OCI-LY7 (cell line): ENCODE data around the gene EPB41L4A. TPM values are rescaled to one million over a fixed set of nuclear protein-coding genes. Genes with fewer than 3 reads are reported as not detected.

ENCODE experiments used
- BruUV-seq: library from RNA; stranded (reverse); fragments of 400-500 nt; replicated peaks from 2 replicates; lab custom pipeline; 2021; lab: Mats Ljungman, UMichigan
- CTCF ChIA-PET: fragments of 300-600 bp; sonication (Branson Sonifier 250); formaldehyde crosslinking; loops from one replicate; lab custom pipeline; 2022; ENCODE audit warnings: antibody characterized with exemption; ENCODE audit not compliant: unreplicated experiment; lab: Charles Lee
- POLR2A ChIA-PET: fragments of 300-600 bp; sonication (Branson Sonifier 250); formaldehyde crosslinking; loops from one replicate; lab custom pipeline; 2022; ENCODE audit warnings: antibody characterized with exemption; lab: Charles Lee
- DNase-seq: peaks from one replicate; pipeline ENCODE4 v3.0.0-alpha.2; 2015; ENCODE audit warnings: low spot score
- H2AFZ ChIP-seq: fragments of 200-600 bp; sonication (generic), shearing (Covaris generic); 2 replicates; pipeline ENCODE4 v1.6.1; 2014; ENCODE audit warnings: mild to moderate bottlenecking, antibody characterized with exemption, low read length, moderate library complexity
- H3K27ac ChIP-seq: fragments of 200-600 bp; sonication (generic); 2 replicates; pipeline ENCODE4 v1.5.1; 2014; ENCODE audit warnings: mixed run types, low read depth, mild to moderate bottlenecking, moderate library complexity, low read length, inconsistent platforms; ENCODE audit not compliant: poor library complexity, severe bottlenecking
- H3K36me3 ChIP-seq: fragments of 200-600 bp; sonication (generic); 2 replicates; pipeline ENCODE4 v1.6.1; 2014; ENCODE audit warnings: mild to moderate bottlenecking, antibody characterized with exemption, low read length, moderate library complexity, mixed read lengths; ENCODE audit not compliant: insufficient read depth
- H3K4me1 ChIP-seq: fragments of 200-600 bp; sonication (generic); 2 replicates; pipeline ENCODE4 v1.5.1; 2014; ENCODE audit warnings: mild to moderate bottlenecking, low read length; ENCODE audit not compliant: insufficient read depth, poor library complexity, severe bottlenecking
- H3K4me2 ChIP-seq: fragments of 200-600 bp; sonication (generic); 2 replicates; pipeline ENCODE4 v1.6.1; 2014; ENCODE audit warnings: mild to moderate bottlenecking, low read length
- H3K4me3 ChIP-seq: fragments of 200-600 bp; sonication (generic); 2 replicates; pipeline ENCODE4 v1.5.1; 2014; ENCODE audit warnings: mild to moderate bottlenecking, low read depth, low read length; ENCODE audit not compliant: poor library complexity, severe bottlenecking
- H3K79me2 ChIP-seq: fragments of 200-600 bp; sonication (generic); 2 replicates; pipeline ENCODE4 v1.6.1; 2016; ENCODE audit warnings: low read depth, mild to moderate bottlenecking, low read length, moderate library complexity, mixed read lengths; ENCODE audit not compliant: insufficient read depth
- H3K9me2 ChIP-seq: fragments of 200-600 bp; sonication (generic); 2 replicates; pipeline ENCODE4 v1.6.1; 2016; ENCODE audit warnings: mild to moderate bottlenecking, low read length, mixed read lengths; ENCODE audit not compliant: insufficient read depth
- H3K9me3 ChIP-seq: fragments of 200-600 bp; sonication (generic); 2 replicates; pipeline ENCODE4 v1.6.1; 2014; ENCODE audit warnings: mild to moderate bottlenecking, mixed run types, low read length, mixed read lengths
- H4K20me1 ChIP-seq: fragments of 200-600 bp; sonication (generic); 2 replicates; pipeline ENCODE4 v1.6.1; 2014; ENCODE audit warnings: mild to moderate bottlenecking, antibody characterized with exemption, low read length, moderate library complexity, mixed read lengths; ENCODE audit not compliant: insufficient read depth
- EZH2phosphoT487 ChIP-seq: fragments of 200-600 bp; sonication (generic); IDR thresholded peaks from 2 replicates; pipeline ENCODE4 v1.6.1; 2018; ENCODE audit warnings: low read depth, borderline replicate concordance, mild to moderate bottlenecking, mixed run types, antibody characterized with exemption, low read length, moderate library complexity, mixed read lengths
- intact Hi-C: fragments of 100-400 bp; cut with micrococcal nuclease; formaldehyde crosslinking; loops from one replicate; pipeline ENCODE4 v1.10.0; 2022; ENCODE audit not compliant: unreplicated experiment
- total RNA-seq, 2 experiments: library from RNA; depleted of rRNA in 1 of 2; stranded (reverse); fragments of >200 nt in 1 of 2; shearing (Covaris generic) in 1 of 2; gene quantifications; 2 replicates each; pipeline ENCODE4 v1.2.3, GENCODE V29; 2014 to 2022
- TF ChIP-seq, protein P1 (sequence below): fragments of 200-600 bp; sonication (generic); conservative IDR thresholded peaks from 2 replicates; pipeline ENCODE4 v1.5.1; 2014; ENCODE audit warnings: mild to moderate bottlenecking, antibody characterized with exemption, low read length, moderate library complexity, mixed read lengths

EPB41L4A gene
- total RNA-seq, 2 experiments from 2014 or later, result 0.03 TPM; not detected in 1

DNA sequence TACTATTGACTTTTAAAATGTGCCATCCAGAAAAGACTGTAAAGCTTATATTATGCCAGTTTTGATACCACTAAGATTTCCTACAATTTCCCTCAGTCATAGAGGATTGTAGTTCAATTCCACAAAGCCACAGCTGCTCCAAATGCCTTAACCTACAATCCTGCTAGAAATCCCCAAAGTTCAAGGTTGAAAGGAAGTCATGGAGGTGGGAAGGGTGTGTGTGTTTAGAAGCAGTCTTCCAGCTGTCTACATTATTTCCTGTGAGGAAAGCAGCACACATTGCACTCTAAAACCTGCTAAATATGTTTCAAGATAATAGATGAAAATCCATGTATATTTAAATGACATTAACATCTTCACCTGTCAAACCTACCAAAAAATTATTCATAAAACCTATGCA lies 11.8 kb downstream of the EPB41L4A start:
- TF ChIP-seq EZH2phosphoT487, result no peak
- TF ChIP-seq, protein P1, sequence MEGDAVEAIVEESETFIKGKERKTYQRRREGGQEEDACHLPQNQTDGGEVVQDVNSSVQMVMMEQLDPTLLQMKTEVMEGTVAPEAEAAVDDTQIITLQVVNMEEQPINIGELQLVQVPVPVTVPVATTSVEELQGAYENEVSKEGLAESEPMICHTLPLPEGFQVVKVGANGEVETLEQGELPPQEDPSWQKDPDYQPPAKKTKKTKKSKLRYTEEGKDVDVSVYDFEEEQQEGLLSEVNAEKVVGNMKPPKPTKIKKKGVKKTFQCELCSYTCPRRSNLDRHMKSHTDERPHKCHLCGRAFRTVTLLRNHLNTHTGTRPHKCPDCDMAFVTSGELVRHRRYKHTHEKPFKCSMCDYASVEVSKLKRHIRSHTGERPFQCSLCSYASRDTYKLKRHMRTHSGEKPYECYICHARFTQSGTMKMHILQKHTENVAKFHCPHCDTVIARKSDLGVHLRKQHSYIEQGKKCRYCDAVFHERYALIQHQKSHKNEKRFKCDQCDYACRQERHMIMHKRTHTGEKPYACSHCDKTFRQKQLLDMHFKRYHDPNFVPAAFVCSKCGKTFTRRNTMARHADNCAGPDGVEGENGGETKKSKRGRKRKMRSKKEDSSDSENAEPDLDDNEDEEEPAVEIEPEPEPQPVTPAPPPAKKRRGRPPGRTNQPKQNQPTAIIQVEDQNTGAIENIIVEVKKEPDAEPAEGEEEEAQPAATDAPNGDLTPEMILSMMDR, result no peak
- Histone ChIP-seq H4K20me1 (no peaks in the 10 kb centered on the region), H3K9me2 (no peaks in the 10 kb centered on the region), H3K4me1 (no peaks in the 10 kb centered on the region), H3K36me3 (no peaks in the 10 kb centered on the region), H3K4me3 (no peak overlapping the region), H3K9me3 (no peaks in the 10 kb centered on the region), H3K79me2 (no peaks in the 10 kb centered on the region), H3K4me2 (no peak overlapping the region), H3K27ac (no peak overlapping the region), H2AFZ (no peak overlapping the region)
- intact Hi-C loops, result no loop called here
- ChIA-PET CTCF (no interaction called here), POLR2A (interaction anchor here (1.0 kb wide), 1 partner anchor 17 kb away, joined by 3 read pairs; no protein-coding TSS in a partner anchor)
- no TSS peak for BruUV-seq
- DNase-seq, result no peak

DNA sequence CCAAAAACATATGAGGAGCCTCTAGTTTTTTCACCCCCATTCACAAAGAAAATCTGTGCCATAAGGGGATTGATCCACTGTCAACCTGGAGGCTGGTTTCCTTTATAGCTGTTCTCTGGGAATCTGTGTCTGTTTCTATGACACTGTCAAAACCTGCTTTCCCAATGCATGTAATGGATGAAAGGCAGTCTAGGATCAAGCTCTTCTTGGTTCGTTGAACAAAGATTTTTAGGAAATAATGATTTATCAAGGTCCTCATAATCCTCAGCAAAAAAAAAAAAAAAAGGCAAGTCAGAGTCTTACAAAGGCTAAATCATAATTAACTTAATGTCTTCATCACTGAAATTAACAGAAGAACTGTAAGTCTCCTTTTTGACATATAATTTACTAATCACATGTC lies 16.0 kb downstream of the EPB41L4A start:
- no peaks in the 10 kb centered on the region for H3K9me3 ChIP-seq
- no peaks in the 10 kb centered on the region for H3K4me1 ChIP-seq
- H2AFZ ChIP-seq, result no peak overlapping the region
- no peaks in the 10 kb centered on the region for H3K79me2 ChIP-seq
- ChIA-PET POLR2A (interaction anchor here (0.6 to 0.7 kb wide), 4 partner anchors 13 to 391 kb away, joined by 3 to 4 read pairs (median 3); no protein-coding TSS in a partner anchor), CTCF (no interaction called here)
- TF ChIP-seq, protein P1, result no peak
- TF ChIP-seq EZH2phosphoT487, result no peak
- no peaks in the 10 kb centered on the region for H3K9me2 ChIP-seq
- BruUV-seq, result no TSS peak
- no peak overlapping the region for H3K4me2 ChIP-seq
- intact Hi-C loops, result no loop called here
- no peak overlapping the region for H3K4me3 ChIP-seq
- no peak overlapping the region for H3K27ac ChIP-seq
- no peaks in the 10 kb centered on the region for H3K36me3 ChIP-seq
- no peak for DNase-seq
- no peaks in the 10 kb centered on the region for H4K20me1 ChIP-seq

DNA sequence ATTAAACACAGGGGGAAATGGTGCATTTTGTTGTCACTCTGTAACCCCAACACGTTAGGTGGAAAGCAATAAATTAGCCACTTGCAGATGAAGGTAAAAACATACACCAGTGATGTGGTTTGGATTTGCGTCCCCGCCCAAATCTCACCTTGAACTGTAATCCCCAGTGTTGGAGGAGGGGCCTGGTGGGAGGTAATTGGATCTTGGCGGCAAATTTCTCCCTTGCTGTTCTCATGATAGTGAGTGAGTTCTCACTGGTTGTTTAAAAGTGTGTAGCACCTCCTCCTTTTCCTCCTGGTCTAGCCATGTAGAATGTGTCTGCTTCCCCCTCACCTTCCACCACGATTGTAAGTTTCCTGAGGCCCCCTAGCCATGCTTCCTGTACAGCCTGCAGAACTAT lies 17.2 kb downstream of the EPB41L4A start:
- CTCF ChIA-PET, result no interaction called here
- no TSS peak for BruUV-seq

More for the DNA sequence above, 17.2 kb downstream of the EPB41L4A start:
- Histone ChIP-seq H3K36me3 (no peaks in the 10 kb centered on the region), H4K20me1 (no peaks in the 10 kb centered on the region), H3K27ac (no peak overlapping the region), H3K4me1 (no peaks in the 10 kb centered on the region), H3K9me2 (no peaks in the 10 kb centered on the region), H3K4me2 (no peak overlapping the region), H3K9me3 (no peaks in the 10 kb centered on the region), H3K79me2 (no peaks in the 10 kb centered on the region), H3K4me3 (no peak overlapping the region), H2AFZ (no peak overlapping the region)
- DNase-seq, result no peak
- POLR2A ChIA-PET, result no interaction called here
- intact Hi-C loops, result no loop called here
- no peak for TF ChIP-seq EZH2phosphoT487
- TF ChIP-seq, protein P1, result no peak
